ACC112 (cell line): ENCODE results near the gene DHX15.
A peak's percentile ranks its signal among the peaks of the same experiment; 100 is the strongest.

Experiments
- H2AFZ ChIP-seq: fragments of 200-600 bp; sonication (generic); one replicate; pipeline ENCODE4 v1.6.0; 2017; ENCODE audit warnings: antibody characterized with exemption, low read length; ENCODE audit not compliant: unreplicated experiment
- H3K27ac ChIP-seq: fragments of 200-600 bp; sonication (generic); 2 replicates; pipeline ENCODE4 v1.5.1; 2014; ENCODE audit warnings: low read depth, mild to moderate bottlenecking, antibody characterized with exemption, low read length, moderate library complexity
- H3K27me3 ChIP-seq: fragments of 200-600 bp; sonication (generic); 2 replicates; pipeline ENCODE4 v1.6.1; 2014; ENCODE audit warnings: mild to moderate bottlenecking, antibody characterized with exemption, low read length, moderate library complexity, mixed read lengths; ENCODE audit not compliant: insufficient read depth
- H3K36me3 ChIP-seq: fragments of 200-600 bp; sonication (generic); 2 replicates; pipeline ENCODE4 v1.6.1; 2016; ENCODE audit warnings: mild to moderate bottlenecking, antibody characterized with exemption, low read length, moderate library complexity, mixed read lengths; ENCODE audit not compliant: insufficient read depth
- H3K4me1 ChIP-seq: fragments of 200-600 bp; sonication (generic); one replicate; pipeline ENCODE4 v1.6.1; 2016; ENCODE audit warnings: low read length, mixed read lengths; ENCODE audit not compliant: insufficient read depth, unreplicated experiment, control insufficient read depth
- H3K4me3 ChIP-seq: fragments of 200-600 bp; sonication (generic); 2 replicates; pipeline ENCODE4 v1.5.1; 2014; ENCODE audit warnings: mild to moderate bottlenecking, low read depth, low read length
- H3K79me2 ChIP-seq: fragments of 200-600 bp; sonication (generic); one replicate; pipeline ENCODE4 v1.6.0; 2016; ENCODE audit warnings: low read length; ENCODE audit not compliant: control insufficient read depth, unreplicated experiment, insufficient read depth

The DHX15 gene

GRCh38 chr4:24565054-24565453 lies 19.3 kb downstream of the DHX15 start:
- Histone ChIP-seq H2AFZ (no peak overlapping the region), H3K27me3 (no peaks in the 10 kb centered on the region), H3K4me3 (no peak overlapping the region), H3K79me2 (peaks cover 96% of the 10 kb centered on the region), H3K4me1 (peaks cover 22% of the 10 kb centered on the region), H3K36me3 (peaks cover 27% of the 10 kb centered on the region), H3K27ac (peak overlapping the region; percentile 29)

GRCh38 chr4:24564488-24564887 lies 19.9 kb downstream of the DHX15 start:
- Histone ChIP-seq H3K27me3 (no peaks in the 10 kb centered on the region), H3K4me3 (no peak overlapping the region), H3K4me1 (peaks cover 26% of the 10 kb centered on the region), H3K36me3 (peaks cover 23% of the 10 kb centered on the region), H3K79me2 (peaks cover 96% of the 10 kb centered on the region), H3K27ac (peak overlapping the region; percentile 29; the same call in 1 of the 2 replicates), H2AFZ (no peak overlapping the region)

GRCh38 chr4:24561438-24562139 lies 22.8 kb downstream of the DHX15 start:
- Histone ChIP-seq H3K36me3 (peaks cover 13% of the 10 kb centered on the region; the same call in 1 of the 2 replicates), H3K79me2 (peaks cover 98% of the 10 kb centered on the region), H3K27me3 (no peaks in the 10 kb centered on the region), H3K4me3 (no peak overlapping the region), H2AFZ (no peak overlapping the region), H3K4me1 (peaks cover 45% of the 10 kb centered on the region), H3K27ac (0 out of 2 replicates have a peak overlapping the region, but pooled peaks have one; percentile 37)

- Histone ChIP-seq H3K27ac (peak overlapping the region; percentile 37; the same call in 1 of the 2 replicates), H3K79me2 (peaks cover 98% of the 10 kb centered on the region)
Observed at GRCh38 chr4:24560868-24561368, 23.4 kb downstream of the DHX15 start.

GRCh38 chr4:24559889-24560288 lies 24.5 kb downstream of the DHX15 start:
- Histone ChIP-seq H3K27ac (peak overlapping the region; percentile 62), H3K4me3 (no peak overlapping the region), H3K4me1 (peaks cover 52% of the 10 kb centered on the region), H3K36me3 (peaks cover 23% of the 10 kb centered on the region), H2AFZ (no peak overlapping the region), H3K79me2 (peaks cover 96% of the 10 kb centered on the region), H3K27me3 (no peaks in the 10 kb centered on the region)

More at GRCh38 chr4:24560868-24561368, 23.4 kb downstream of the DHX15 start:
- Histone ChIP-seq H3K27me3 (no peaks in the 10 kb centered on the region), H2AFZ (no peak overlapping the region), H3K36me3 (peaks cover 20% of the 10 kb centered on the region), H3K4me3 (no peak overlapping the region), H3K4me1 (peaks cover 52% of the 10 kb centered on the region)

GRCh38 chr4:24559032-24559821 lies 25.1 kb downstream of the DHX15 start:
- Histone ChIP-seq H3K27ac (peak overlapping the region; percentile 62), H3K4me3 (no peak overlapping the region), H3K36me3 (peaks cover 28% of the 10 kb centered on the region), H3K4me1 (peaks cover 52% of the 10 kb centered on the region), H3K79me2 (peaks cover 96% of the 10 kb centered on the region), H2AFZ (no peak overlapping the region), H3K27me3 (no peaks in the 10 kb centered on the region)

- no peaks in the 10 kb centered on the region for H3K27me3 ChIP-seq
- no peak overlapping the region for H3K4me3 ChIP-seq
- peaks cover 94% of the 10 kb centered on the region for H3K79me2 ChIP-seq
- H3K36me3 ChIP-seq, result peaks cover 31% of the 10 kb centered on the region
- no peak overlapping the region for H2AFZ ChIP-seq
- peaks cover 57% of the 10 kb centered on the region for H3K4me1 ChIP-seq
- peak overlapping the region; percentile 47 for H3K27ac ChIP-seq
Observed at GRCh38 chr4:24557026-24558025, 27.0 kb downstream of the DHX15 start.

GRCh38 chr4:24551492-24552289 lies 32.7 kb downstream of the DHX15 start:
- Histone ChIP-seq H3K4me1 (peaks cover 25% of the 10 kb centered on the region), H2AFZ (no peak overlapping the region), H3K4me3 (no peak overlapping the region), H3K27ac (peak overlapping the region; percentile 5), H3K27me3 (no peaks in the 10 kb centered on the region), H3K79me2 (peaks cover 86% of the 10 kb centered on the region), H3K36me3 (peaks cover 41% of the 10 kb centered on the region)

- Histone ChIP-seq H3K4me3 (no peak overlapping the region), H3K36me3 (peaks cover 37% of the 10 kb centered on the region), H3K27ac (no peak overlapping the region), H3K79me2 (peaks cover 86% of the 10 kb centered on the region), H2AFZ (no peak overlapping the region), H3K4me1 (peaks cover 17% of the 10 kb centered on the region), H3K27me3 (no peaks in the 10 kb centered on the region)
Observed at GRCh38 chr4:24550441-24551175, 33.7 kb downstream of the DHX15 start.
